HCT116 (cell line): ENCODE measurements around the gene C1orf52. TPM values are rescaled to one million over a fixed set of nuclear protein-coding genes. Genes with fewer than 3 reads are reported as not detected.

Experiments
- ATAC-seq: fragments of 200-7000 bp; cut with Tn5 transposase; 2 replicates; pipeline ENCODE4 v1.9.1; 2020; ENCODE audit warnings: mild to moderate bottlenecking, moderate library complexity
- Bru-seq: library from RNA; stranded (reverse); fragments of 400-500 nt; gene quantifications from one replicate; lab custom pipeline; 2021; lab: Mats Ljungman, UMichigan
- BruChase-seq, 2 experiments: library from RNA; stranded (reverse); fragments of 400-500 nt; gene quantifications; one replicate each; lab custom pipeline; 2021; lab: Mats Ljungman, UMichigan
- BruUV-seq: library from RNA; stranded (reverse); fragments of 400-500 nt; replicated peaks from 2 replicates; lab custom pipeline; 2021; lab: Mats Ljungman, UMichigan
- CTCF ChIA-PET: fragments of 300-600 bp; sonication (Branson Sonifier 250); formaldehyde crosslinking; loops from one replicate; lab custom pipeline; 2021; ENCODE audit warnings: antibody characterized with exemption; lab: Charles Lee
- POLR2A ChIA-PET: fragments of 300-600, 350-600 bp; sonication (Branson Sonifier 250); formaldehyde crosslinking; loops from one replicate; lab custom pipeline; 2021; ENCODE audit warnings: antibody characterized with exemption; lab: Charles Lee
- RAD21 ChIA-PET, 2 experiments: fragments of 300-600 bp; sonication (Branson Sonifier 250); formaldehyde crosslinking; loops; one replicate each; lab custom pipeline; 2023; ENCODE audit warnings: low total read pairs in 2 of 2; ENCODE audit not compliant: uncharacterized antibody in 2 of 2, unreplicated experiment in 2 of 2, low non-redundant PET in 1 of 2; lab: Charles Lee
- DNase-seq: peaks from one replicate; pipeline ENCODE4 v3.0.0-alpha.2; 2010; ENCODE audit warnings: low read depth, low spot score
- H2AFZ ChIP-seq: fragments of 200-600 bp; shearing (Covaris generic), sonication (generic); 2 replicates; pipeline ENCODE4 v1.6.1; 2017; ENCODE audit warnings: low read depth, mixed run types, mixed read lengths, antibody characterized with exemption, low read length; ENCODE audit not compliant: poor library complexity, severe bottlenecking
- H3K27ac ChIP-seq: 2 replicates; pipeline ENCODE4 v1.5.1; 2012; ENCODE audit warnings: low read depth, low read length
- H3K27me3 ChIP-seq: fragments of 200-600 bp; sonication (generic); 2 replicates; pipeline ENCODE4 v1.6.1; 2016; ENCODE audit warnings: mixed run types, low read length, mixed read lengths; ENCODE audit not compliant: insufficient read depth
- H3K36me3 ChIP-seq, 2 experiments: fragments of 200-500 bp in 1 of 2; fragments of 200-600 bp in 1 of 2; sonication (Bioruptor generic) in 1 of 2; sonication (generic) in 1 of 2; 2 replicates each; pipeline versions ENCODE4 v1.5.1 to v1.6.1; 2014 to 2016; ENCODE audit warnings: low read length in 2 of 2, inconsistent platforms in 1 of 2, mixed read lengths in 1 of 2, mixed run types in 1 of 2; ENCODE audit not compliant: insufficient read depth in 2 of 2, control insufficient read depth in 1 of 2
- H3K4me1 ChIP-seq, 2 experiments: fragments of 200-600 bp in 1 of 2; sonication (generic) in 1 of 2; 2 replicates each; pipeline versions ENCODE4 v1.5.1 to v1.6.1; 2012 to 2017; ENCODE audit warnings: low read length in 2 of 2, inconsistent platforms in 1 of 2, mild to moderate bottlenecking in 1 of 2, mixed read lengths in 1 of 2, mixed run types in 1 of 2, moderate library complexity in 1 of 2; ENCODE audit not compliant: insufficient read depth in 2 of 2, control insufficient read depth in 1 of 2
- H3K4me2 ChIP-seq: fragments of 200-600 bp; sonication (generic); 2 replicates; pipeline ENCODE4 v1.6.1; 2017; ENCODE audit warnings: mixed run types, low read length, mixed read lengths
- H3K4me3 ChIP-seq, 2 experiments: fragments of 200-600 bp in 1 of 2; sonication (generic) in 1 of 2; replicated peaks in 1 of 2; 2 replicates each; pipeline ENCODE4 v1.5.1; 2011 to 2016; ENCODE audit warnings: low read length in 2 of 2, control low read depth in 1 of 2, low read depth in 1 of 2, mild to moderate bottlenecking in 1 of 2, mixed read lengths in 1 of 2, mixed run types in 1 of 2
- H3K79me2 ChIP-seq: fragments of 200-600 bp; sonication (generic); 2 replicates; pipeline ENCODE4 v1.6.1; 2017; ENCODE audit warnings: mild to moderate bottlenecking, mixed run types, low read length, moderate library complexity, mixed read lengths; ENCODE audit not compliant: insufficient read depth
- H3K9ac ChIP-seq: fragments of 200-600 bp; sonication (generic); 2 replicates; pipeline ENCODE4 v1.6.1; 2016; ENCODE audit warnings: low read length, mixed read lengths
- H3K9me2 ChIP-seq: fragments of 200-600 bp; sonication (generic), shearing (Covaris generic); 2 replicates; pipeline ENCODE4 v1.6.1; 2017; ENCODE audit warnings: mixed run types, mild to moderate bottlenecking, moderate library complexity; ENCODE audit not compliant: insufficient read depth
- H3K9me3 ChIP-seq, 2 experiments: fragments of 200-500 bp in 1 of 2; fragments of 200-600 bp in 1 of 2; sonication (Bioruptor generic) in 1 of 2; sonication (generic) in 1 of 2; 2 replicates each; pipeline ENCODE4 v1.6.1; 2014 to 2017; ENCODE audit warnings: low read length in 2 of 2, mixed read lengths in 2 of 2, inconsistent platforms in 1 of 2, low read depth in 1 of 2, mild to moderate bottlenecking in 1 of 2, mixed run types in 1 of 2, moderate library complexity in 1 of 2; ENCODE audit not compliant: control insufficient read depth in 1 of 2, insufficient read depth in 1 of 2
- H4K20me1 ChIP-seq: fragments of 200-600 bp; sonication (generic), shearing (Covaris generic); 2 replicates; pipeline ENCODE4 v1.6.1; 2017; ENCODE audit warnings: mixed run types, mild to moderate bottlenecking, moderate library complexity; ENCODE audit not compliant: insufficient read depth
- CEBPB ChIP-seq: IDR thresholded peaks from 2 replicates; pipeline ENCODE4 v1.6.1; 2012; ENCODE audit warnings: low read depth
- EGR1 ChIP-seq: IDR thresholded peaks from 2 replicates; pipeline ENCODE4 v1.6.1; 2012; ENCODE audit warnings: low read depth
- ELF1 ChIP-seq: IDR thresholded peaks from 2 replicates; pipeline ENCODE4 v1.6.1; 2012; ENCODE audit warnings: low read depth, borderline replicate concordance
- MAX ChIP-seq: IDR thresholded peaks from 2 replicates; pipeline ENCODE4 v1.6.1; 2012
- POLR2AphosphoS5 ChIP-seq: IDR thresholded peaks from 2 replicates; pipeline ENCODE4 v1.6.1; 2011; ENCODE audit warnings: mild to moderate bottlenecking, low read depth, low read length, moderate library complexity
- RAD21 ChIP-seq: IDR thresholded peaks from 2 replicates; pipeline ENCODE4 v1.6.1; 2012; ENCODE audit warnings: low read depth, mild to moderate bottlenecking
- REST ChIP-seq: IDR thresholded peaks from 2 replicates; pipeline ENCODE4 v1.6.1; 2012; ENCODE audit warnings: low read depth
- SP1 ChIP-seq: IDR thresholded peaks from 2 replicates; pipeline ENCODE4 v1.6.1; 2012; ENCODE audit warnings: low read depth
- TCF7L2 ChIP-seq: IDR thresholded peaks from 2 replicates; pipeline ENCODE4 v1.7.0; 2011; ENCODE audit warnings: borderline replicate concordance, inconsistent platforms; ENCODE audit not compliant: insufficient read depth, insufficient read length; ENCODE audit errors: extremely low read depth
- YY1 ChIP-seq: IDR thresholded peaks from 2 replicates; pipeline ENCODE4 v1.6.1; 2011; ENCODE audit warnings: low read length, low read depth, moderate library complexity, mild to moderate bottlenecking; ENCODE audit not compliant: insufficient replicate concordance; ENCODE audit errors: extremely low read depth
- ZFX ChIP-seq: fragments of 450-650 bp; IDR thresholded peaks from 2 replicates; pipeline ENCODE4 v1.6.1; 2017
- ZNF274 ChIP-seq: fragments of 200-500 bp; sonication (Bioruptor generic); IDR thresholded peaks from 2 replicates; pipeline ENCODE4 v1.6.1; 2014; ENCODE audit warnings: mild to moderate bottlenecking, low read depth, low read length, inconsistent platforms
- intact Hi-C: fragments of 100-400 bp; cut with micrococcal nuclease; formaldehyde crosslinking; loops from 2 replicates; pipeline ENCODE4 v1.10.0; 2022
- long read RNA-seq: library from polyadenylated mRNA; unstranded; transcript quantifications from one replicate; pipeline ENCODE4 v2.0.0, GENCODE V29; 2021; ENCODE audit not compliant: unreplicated experiment
- polyA plus RNA-seq: library from polyadenylated mRNA; unstranded; fragments of >200 nt; gene quantifications from 2 replicates; pipeline ENCODE4 v1.2.1, GENCODE V29; 2012; ENCODE audit warnings: missing spikeins
- total RNA-seq: library from RNA; stranded (reverse); gene quantifications from one replicate; pipeline ENCODE4 v1.2.1, GENCODE V29; 2021; ENCODE audit not compliant: unreplicated experiment
- TF ChIP-seq, protein P1 (sequence below), 3 experiments: fragments of 200-600 bp in 1 of 3; sonication (generic) in 1 of 3; IDR thresholded peaks in 2 of 3; conservative IDR thresholded peaks in 1 of 3; 2 replicates each; pipeline ENCODE4 v1.5.1; 2012 to 2017; ENCODE audit warnings: low read depth in 2 of 3, low read length in 2 of 3, antibody characterized with exemption in 1 of 3, borderline replicate concordance in 1 of 3, control low read depth in 1 of 3, mild to moderate bottlenecking in 1 of 3, mixed read lengths in 1 of 3, mixed run types in 1 of 3, moderate library complexity in 1 of 3; ENCODE audit not compliant: insufficient read depth in 1 of 3
- TF ChIP-seq, protein P2 (sequence below): IDR thresholded peaks from 2 replicates; pipeline ENCODE4 v1.6.1; 2011; ENCODE audit warnings: mild to moderate bottlenecking, low read length, moderate library complexity; ENCODE audit not compliant: insufficient replicate concordance; ENCODE audit errors: extremely low read depth

C1orf52 gene
- total RNA-seq (23.3 TPM), Bru-seq, nascent RNA (percentile 96 among the genes with signal in this experiment), BruChase-seq, experiment 1, labeled RNA remaining after a 6-hour chase (percentile 86 among the genes with signal in this experiment), BruChase-seq, experiment 2, labeled RNA remaining after a 2-hour chase (percentile 94 among the genes with signal in this experiment)
- 19.9 and 20.1 TPM in 2 replicates for polyA plus RNA-seq
- long read RNA-seq, transcript C1orf52-203 (3 exons, 1,219 nt), result major isoform, 30 of 47 reads
- long read RNA-seq, transcript C1orf52-201 (4 exons, 3,391 nt), result minor isoform, 11 of 47 reads
- long read RNA-seq, partial matches to known transcripts, result 6 of 47 reads
- long read RNA-seq, other reads (novel, unspliced or antisense), result 0 of 47 reads

- no peaks in the 10 kb centered on the region for H3K9me2 ChIP-seq
- peak; percentile 96 for ATAC-seq
- peaks cover 49% of the 10 kb centered on the region for H3K79me2 ChIP-seq
- peak within 1 kb of the TSS; percentile 84 for H3K4me2 ChIP-seq
- H3K27me3 ChIP-seq, result no peaks in the 10 kb centered on the region
- DNase-seq, result peak; percentile 84
- H3K4me3 ChIP-seq, result peak within 1 kb of the TSS; percentile 83 to 84
- ChIA-PET POLR2A (interaction anchor here (1.0 kb wide), 2 partner anchors 17 to 315 kb away, joined by 3 to 4 read pairs; partner anchors contain the start of gene BCL10), CTCF (interaction anchor here (0.6 to 7.2 kb wide), 15 partner anchors 9 to 318 kb away, joined by 3 to 265 read pairs (median 6); partner anchors contain the start of gene BCL10), RAD21 (interaction anchor here (1.7 to 2.0 kb wide), 2 partner anchors 17 to 314 kb away, joined by 6 to 8 read pairs (median 6); partner anchors contain the start of gene BCL10 (in 1 of the 2))
- intact Hi-C loops, result loop anchor here (1.0 kb wide), 2 partner anchors 150 to 314 kb away; no protein-coding TSS in a partner anchor
- TSS peak; percentile 41 for BruUV-seq
- peaks cover 21% of the 10 kb centered on the region in 2 experiments; a peak in 3 of 4 replicates for H3K36me3 ChIP-seq
- peak within 1 kb of the TSS; percentile 80 for H3K9ac ChIP-seq
- H4K20me1 ChIP-seq, result peaks cover 8% of the 10 kb centered on the region; the same call in 1 of the 2 replicates
- H3K9me3 ChIP-seq, result peaks cover 0 to 6% of the 10 kb centered on the region in 2 experiments; a peak in 1 of 4 replicates
- peak within 1 kb of the TSS; percentile 10 for H2AFZ ChIP-seq
- H3K27ac ChIP-seq, result peak within 1 kb of the TSS; percentile 43
- H3K4me1 ChIP-seq, result peaks cover 8 to 20% of the 10 kb centered on the region in 2 experiments; a peak in 3 of 4 replicates
- TF ChIP-seq ZFX, result no peak
- no peak for TF ChIP-seq ZNF274
- no peak for TF ChIP-seq CEBPB
- TF ChIP-seq, protein P1, sequence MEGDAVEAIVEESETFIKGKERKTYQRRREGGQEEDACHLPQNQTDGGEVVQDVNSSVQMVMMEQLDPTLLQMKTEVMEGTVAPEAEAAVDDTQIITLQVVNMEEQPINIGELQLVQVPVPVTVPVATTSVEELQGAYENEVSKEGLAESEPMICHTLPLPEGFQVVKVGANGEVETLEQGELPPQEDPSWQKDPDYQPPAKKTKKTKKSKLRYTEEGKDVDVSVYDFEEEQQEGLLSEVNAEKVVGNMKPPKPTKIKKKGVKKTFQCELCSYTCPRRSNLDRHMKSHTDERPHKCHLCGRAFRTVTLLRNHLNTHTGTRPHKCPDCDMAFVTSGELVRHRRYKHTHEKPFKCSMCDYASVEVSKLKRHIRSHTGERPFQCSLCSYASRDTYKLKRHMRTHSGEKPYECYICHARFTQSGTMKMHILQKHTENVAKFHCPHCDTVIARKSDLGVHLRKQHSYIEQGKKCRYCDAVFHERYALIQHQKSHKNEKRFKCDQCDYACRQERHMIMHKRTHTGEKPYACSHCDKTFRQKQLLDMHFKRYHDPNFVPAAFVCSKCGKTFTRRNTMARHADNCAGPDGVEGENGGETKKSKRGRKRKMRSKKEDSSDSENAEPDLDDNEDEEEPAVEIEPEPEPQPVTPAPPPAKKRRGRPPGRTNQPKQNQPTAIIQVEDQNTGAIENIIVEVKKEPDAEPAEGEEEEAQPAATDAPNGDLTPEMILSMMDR (IDR thresholded peaks at IDR 0.05 in 2 of 3, conservative IDR thresholded peaks at IDR 0.05 in 1 of 3; ENCODE audit: borderline replicate concordance in 1 of 3, insufficient read depth in 1 of 3, low read depth in 2 of 3, low read length in 2 of 3), result peak; percentile 83 to 93 (median 93)
- TF ChIP-seq POLR2AphosphoS5, result peak; percentile 94
- TF ChIP-seq, protein P2, sequence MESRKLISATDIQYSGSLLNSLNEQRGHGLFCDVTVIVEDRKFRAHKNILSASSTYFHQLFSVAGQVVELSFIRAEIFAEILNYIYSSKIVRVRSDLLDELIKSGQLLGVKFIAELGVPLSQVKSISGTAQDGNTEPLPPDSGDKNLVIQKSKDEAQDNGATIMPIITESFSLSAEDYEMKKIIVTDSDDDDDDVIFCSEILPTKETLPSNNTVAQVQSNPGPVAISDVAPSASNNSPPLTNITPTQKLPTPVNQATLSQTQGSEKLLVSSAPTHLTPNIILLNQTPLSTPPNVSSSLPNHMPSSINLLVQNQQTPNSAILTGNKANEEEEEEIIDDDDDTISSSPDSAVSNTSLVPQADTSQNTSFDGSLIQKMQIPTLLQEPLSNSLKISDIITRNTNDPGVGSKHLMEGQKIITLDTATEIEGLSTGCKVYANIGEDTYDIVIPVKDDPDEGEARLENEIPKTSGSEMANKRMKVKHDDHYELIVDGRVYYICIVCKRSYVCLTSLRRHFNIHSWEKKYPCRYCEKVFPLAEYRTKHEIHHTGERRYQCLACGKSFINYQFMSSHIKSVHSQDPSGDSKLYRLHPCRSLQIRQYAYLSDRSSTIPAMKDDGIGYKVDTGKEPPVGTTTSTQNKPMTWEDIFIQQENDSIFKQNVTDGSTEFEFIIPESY, result no peak
- peak; percentile 79 for TF ChIP-seq ELF1
- TF ChIP-seq YY1, result peak; percentile 90
- TF ChIP-seq RAD21, result peak; percentile 76
- TF ChIP-seq SP1, result peak; percentile 75
- TF ChIP-seq TCF7L2, result no peak
- TF ChIP-seq REST, result no peak
- TF ChIP-seq MAX, result peak; percentile 81
- 0 out of 2 replicates have a peak, but pooled peaks have one; percentile 19 for TF ChIP-seq EGR1
Measured at GRCh38 chr1:85259118-85259911, at the start of gene C1orf52. TSS of gene C1orf52 (minus strand) at chr1:85259662. CDS start at chr1:85259633, 29 bp downstream.
